LNCAP (cell line): Measurements from ENCODE around the gene DHX8.

Experiments used
- CTCF ChIP-seq: fragments of 450-650 bp; IDR thresholded peaks from 2 replicates; pipeline ENCODE4 v1.5.1; 2017; ENCODE audit warnings: mild to moderate bottlenecking

The DHX8 gene

GRCh38 chr17:43467981-43468581, 15.7 kb upstream of the DHX8 start:
- TF ChIP-seq CTCF: no peak

- no peak for TF ChIP-seq CTCF
Observed at GRCh38 chr17:43468691-43469139, 15.1 kb upstream of the DHX8 start.

GRCh38 chr17:43469145-43469544, 14.6 kb upstream of the DHX8 start:
- no peak for TF ChIP-seq CTCF

GRCh38 chr17:43471585-43472160, 12.1 kb upstream of the DHX8 start:
- TF ChIP-seq CTCF: no peak

GRCh38 chr17:43475494-43476089, 8.2 kb upstream of the DHX8 start:
- no peak for TF ChIP-seq CTCF

GRCh38 chr17:43477832-43478634, 5.7 kb upstream of the DHX8 start:
- no peak for TF ChIP-seq CTCF

GRCh38 chr17:43479948-43480347, 3.8 kb upstream of the DHX8 start:
- TF ChIP-seq CTCF: no peak
